ENCODE measurements around the gene ADAM10.
A peak's percentile ranks its signal among the peaks of the same experiment; 100 is the strongest.

Gene ADAM10

GRCh38 chr15:58597943-58598828 is 151.3 kb downstream of the ADAM10 start:
- DNase-seq (ENCODE audit: low spot score) = no peak
- TF ChIP-seq CTCF (IDR thresholded peaks at IDR 0.05; ENCODE audit: extremely low read depth, missing control alignments) = no peak

GRCh38 chr15:58595516-58596263 is 153.8 kb downstream of the ADAM10 start:
- TF ChIP-seq CTCF (IDR thresholded peaks at IDR 0.05; ENCODE audit: extremely low read depth, missing control alignments) = no peak
- DNase-seq (ENCODE audit: low spot score) = no peak

- no peak for TF ChIP-seq CTCF (IDR thresholded peaks at IDR 0.05; ENCODE audit: extremely low read depth, missing control alignments)
- no peak for DNase-seq (ENCODE audit: low spot score)
Observed at GRCh38 chr15:58594898-58595297, 154.6 kb downstream of the ADAM10 start.

- DNase-seq (ENCODE audit: low spot score) = peak; percentile 14
- no peak for TF ChIP-seq CTCF (IDR thresholded peaks at IDR 0.05; ENCODE audit: extremely low read depth, missing control alignments)
Observed at GRCh38 chr15:58593870-58594269, 155.6 kb downstream of the ADAM10 start.

- no peak for DNase-seq (ENCODE audit: low spot score)
Observed at GRCh38 chr15:58590926-58591325, 158.6 kb downstream of the ADAM10 start.

GRCh38 chr15:58590236-58590635 is 159.3 kb downstream of the ADAM10 start:
- TF ChIP-seq CTCF (IDR thresholded peaks at IDR 0.05; ENCODE audit: extremely low read depth, missing control alignments) = no peak
- no peak for DNase-seq (ENCODE audit: low spot score)

More at GRCh38 chr15:58590926-58591325, 158.6 kb downstream of the ADAM10 start:
- TF ChIP-seq CTCF (IDR thresholded peaks at IDR 0.05; ENCODE audit: extremely low read depth, missing control alignments) = no peak

- DNase-seq (ENCODE audit: low spot score) = no peak
- TF ChIP-seq CTCF (IDR thresholded peaks at IDR 0.05; ENCODE audit: extremely low read depth, missing control alignments) = no peak
Observed at GRCh38 chr15:58589047-58589446, 160.5 kb downstream of the ADAM10 start.

Measured in GM20000 (cell line).